GM18951 (cell line): Measurements from ENCODE around the gene SAMD4A.

Experiments
- POLR2A ChIP-seq: IDR thresholded peaks from 4 replicates; pipeline ENCODE4 v1.6.1; 2011; ENCODE audit warnings: mild to moderate bottlenecking; ENCODE audit not compliant: insufficient read length, insufficient read depth; ENCODE audit errors: extremely low read depth
- in situ Hi-C: fragments of 300-500 bp; cut with MboI; formaldehyde crosslinking; loops from one replicate; pipeline ENCODE4 v1.12.0; 2022; ENCODE audit warnings: low sequenced_read_pairs, mixed read lengths, inconsistent platforms; ENCODE audit not compliant: unreplicated experiment

The SAMD4A gene

DNA sequence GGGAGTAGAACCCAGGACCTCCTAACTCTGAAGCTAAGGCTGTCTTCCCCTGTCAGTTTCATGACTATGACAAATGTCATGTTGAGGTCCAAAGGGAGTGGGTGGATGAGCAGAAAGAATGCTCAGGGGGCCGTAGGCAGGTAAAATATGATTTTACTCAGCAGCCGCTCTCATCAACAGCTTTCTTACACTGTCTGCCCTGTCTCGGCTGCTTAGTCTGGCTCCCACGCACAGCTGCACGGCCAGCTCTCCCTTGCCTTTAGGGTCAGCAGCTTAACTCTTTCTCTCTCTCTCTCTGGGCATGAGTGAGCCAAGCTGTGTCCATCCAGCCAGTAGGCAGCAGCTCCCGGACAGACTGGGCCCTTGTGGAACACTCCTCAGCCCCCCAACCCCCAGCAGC lies 240.5 kb downstream of the SAMD4A start:
- in situ Hi-C loops = no loop called here
- no peak for TF ChIP-seq POLR2A

- TF ChIP-seq POLR2A = no peak
- in situ Hi-C loops = no loop called here
Measured at GRCh38 chr14:54807881-54808280, 241.0 kb downstream of the SAMD4A start.

DNA sequence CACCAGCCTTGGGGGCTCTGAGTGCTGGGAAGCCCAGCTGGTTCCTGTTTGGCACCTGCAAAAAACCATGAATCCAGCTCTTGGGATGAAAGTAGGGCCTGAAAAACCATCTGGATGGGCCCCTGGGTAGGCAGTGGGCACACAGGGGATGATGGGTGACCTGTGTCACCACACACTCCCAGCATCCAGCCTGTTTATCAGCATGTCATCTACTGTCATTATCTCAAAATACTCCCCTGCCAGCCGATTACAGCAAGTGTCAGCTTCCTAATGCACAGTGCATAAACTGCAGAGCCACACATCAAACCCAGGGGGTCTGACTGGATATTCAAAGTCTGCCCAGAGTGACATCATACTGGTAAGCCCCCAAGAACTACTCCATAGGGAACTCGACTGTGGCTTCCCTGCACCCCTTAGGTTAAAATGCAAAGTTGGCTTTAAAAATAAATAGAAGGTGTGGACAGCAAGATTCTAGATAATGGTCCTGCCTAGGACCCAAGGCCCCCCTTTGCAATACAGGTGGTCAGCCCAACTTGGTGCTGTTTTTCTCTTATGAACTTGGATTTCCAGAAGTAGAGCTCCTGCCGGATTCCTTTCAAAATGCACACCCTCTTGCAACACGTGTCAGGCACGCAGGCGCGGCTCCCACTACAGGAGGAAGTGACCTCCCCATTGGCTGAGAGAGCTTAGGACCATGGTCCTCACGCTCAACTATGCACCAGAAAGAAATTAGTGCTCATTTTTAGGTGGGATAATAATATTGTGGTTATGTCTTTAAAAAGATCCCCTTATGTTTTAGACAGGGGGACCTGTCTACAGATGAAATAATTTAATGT lies 241.6 kb downstream of the SAMD4A start:
- TF ChIP-seq POLR2A = no peak
- in situ Hi-C loops = no loop called here

DNA sequence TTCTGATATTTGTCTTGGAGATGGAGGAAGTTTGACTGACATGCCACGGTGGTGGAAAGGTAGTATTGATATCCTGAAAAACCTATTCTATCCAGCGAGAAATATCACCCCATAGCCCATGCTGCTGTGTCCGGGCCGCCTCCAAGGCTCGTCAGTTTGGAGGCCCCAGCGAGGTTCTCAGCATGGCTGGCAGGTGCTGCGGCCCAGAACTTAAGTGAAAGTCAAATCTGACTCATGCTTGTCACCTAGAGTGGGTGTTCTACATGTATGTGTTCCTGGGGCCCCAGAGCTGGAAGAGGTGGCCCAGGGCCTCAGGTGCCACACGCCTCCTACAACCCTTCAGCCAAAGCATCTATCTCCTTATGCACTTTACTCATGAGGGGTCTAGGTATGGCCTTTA lies 242.8 kb downstream of the SAMD4A start:
- TF ChIP-seq POLR2A = no peak
- in situ Hi-C loops = no loop called here

DNA sequence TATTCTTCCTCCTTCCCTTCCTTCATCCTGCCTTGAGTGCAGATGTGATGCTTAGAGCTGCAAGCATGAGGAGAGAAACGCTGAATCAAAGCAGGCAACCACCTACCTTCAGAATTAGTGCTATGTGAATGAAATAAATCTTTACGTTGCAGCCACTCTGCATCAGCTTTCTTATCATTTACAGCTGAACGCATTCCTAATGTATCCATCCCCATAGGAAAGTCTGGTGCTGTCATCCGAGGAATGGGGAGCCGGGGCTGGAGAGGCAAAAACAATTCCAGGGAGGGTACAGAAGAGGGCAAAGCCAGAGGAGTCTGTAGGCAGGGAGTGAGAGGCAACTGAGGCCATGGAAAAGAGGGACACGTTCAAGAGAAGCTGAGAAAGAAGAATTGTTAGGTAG lies 245.7 kb downstream of the SAMD4A start:
- no peak for TF ChIP-seq POLR2A
- in situ Hi-C loops = no loop called here

- in situ Hi-C loops = no loop called here
Measured at GRCh38 chr14:54813081-54813480, 246.2 kb downstream of the SAMD4A start.

GRCh38 chr14:54814076-54814475 lies 247.1 kb downstream of the SAMD4A start:
- in situ Hi-C loops = no loop called here
- TF ChIP-seq POLR2A = no peak

More at GRCh38 chr14:54813081-54813480, 246.2 kb downstream of the SAMD4A start:
- no peak for TF ChIP-seq POLR2A

DNA sequence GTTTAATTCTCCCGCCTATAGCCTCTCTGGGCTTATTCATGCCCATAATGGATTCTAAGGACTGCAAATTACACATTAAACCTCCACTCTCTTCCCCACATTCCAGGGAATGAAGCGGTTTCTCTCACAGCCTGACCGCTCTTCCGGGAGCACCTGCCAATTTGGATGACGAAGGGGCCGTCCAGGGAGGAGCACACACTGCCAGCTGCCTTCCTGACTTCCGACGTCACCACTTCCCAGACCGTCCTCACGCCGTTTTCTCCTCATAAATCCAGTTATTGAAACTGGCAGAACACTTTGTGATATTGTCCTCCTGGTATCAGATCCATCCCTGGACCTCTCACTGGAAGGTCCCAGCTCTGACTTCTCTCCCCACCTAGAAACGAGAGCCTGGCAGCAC lies 248.1 kb downstream of the SAMD4A start:
- in situ Hi-C loops = no loop called here
- no peak for TF ChIP-seq POLR2A

GRCh38 chr14:54815515-54815914 lies 248.6 kb downstream of the SAMD4A start:
- no peak for TF ChIP-seq POLR2A
- in situ Hi-C loops = no loop called here

DNA sequence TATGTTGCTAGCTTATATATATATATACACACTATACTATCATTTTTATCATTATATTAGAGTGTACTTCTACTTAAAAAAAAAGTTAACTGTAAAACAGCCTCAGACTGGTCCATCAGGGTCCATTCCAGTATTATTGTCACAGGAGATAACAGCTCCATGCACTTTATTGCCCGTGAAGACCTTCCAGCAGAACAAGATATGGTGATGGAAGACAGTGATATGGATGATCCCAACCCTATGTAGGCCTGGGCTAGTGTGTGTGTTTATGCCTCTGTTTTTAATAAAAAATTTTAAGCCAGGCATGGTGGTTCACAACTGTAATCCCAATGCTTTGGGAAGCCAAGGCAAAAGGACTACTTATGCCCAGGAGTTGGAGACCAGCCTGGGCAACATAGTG lies 249.5 kb downstream of the SAMD4A start:
- in situ Hi-C loops = no loop called here
- TF ChIP-seq POLR2A = no peak

GRCh38 chr14:54817506-54817905 lies 250.6 kb downstream of the SAMD4A start:
- in situ Hi-C loops = no loop called here
- TF ChIP-seq POLR2A = no peak

DNA sequence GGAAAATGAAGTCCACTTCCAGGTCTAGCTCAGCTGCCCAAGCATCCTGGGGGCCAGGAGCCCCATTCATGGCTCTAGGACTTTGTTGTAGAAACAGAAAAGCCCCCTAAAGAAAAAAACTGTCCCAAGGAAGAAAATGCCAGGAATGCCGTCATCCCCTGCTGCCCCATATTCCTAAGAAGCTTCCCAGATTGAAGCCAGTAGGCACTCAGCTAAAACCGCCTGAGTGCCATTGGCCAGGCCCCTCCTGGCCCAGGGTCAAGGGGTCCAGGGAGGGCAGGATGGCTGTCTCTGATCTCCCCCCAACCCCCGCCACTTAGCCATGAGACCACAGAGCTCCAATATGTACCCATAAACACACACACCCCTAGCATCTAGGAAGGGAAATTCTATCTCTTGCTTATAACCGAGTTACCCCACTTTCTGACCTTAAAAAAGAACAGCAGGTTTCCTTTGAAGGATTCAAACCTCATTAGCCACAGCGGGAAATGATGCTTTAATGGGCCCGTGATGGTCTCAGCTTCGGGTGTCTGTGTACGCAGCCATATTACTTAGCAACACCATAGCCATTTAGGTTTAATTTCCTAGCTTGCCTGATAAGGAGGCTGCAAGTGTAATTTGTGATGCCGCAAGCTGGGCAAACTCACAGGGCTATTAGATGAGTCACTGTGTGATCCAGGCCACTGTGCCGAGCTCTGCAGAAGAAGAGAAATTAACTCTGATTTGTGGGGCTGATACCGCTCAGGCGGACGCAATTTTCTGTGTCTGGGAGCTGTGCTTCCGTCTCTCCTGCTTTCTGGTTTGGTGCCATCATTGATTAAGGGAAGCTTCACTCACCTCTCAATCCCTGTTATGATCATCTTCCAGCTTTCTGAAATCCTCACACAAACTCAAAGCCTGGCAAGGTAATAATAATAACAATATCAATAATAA lies 251.5 kb downstream of the SAMD4A start:
- in situ Hi-C loops = no loop called here
- no peak for TF ChIP-seq POLR2A

GRCh38 chr14:54822685-54823084 lies 255.8 kb downstream of the SAMD4A start:
- in situ Hi-C loops = no loop called here
- TF ChIP-seq POLR2A = no peak
